HEK293T (cell line): Measurements from ENCODE around the gene DDIT4.

Experiments
- ARNT ChIP-seq: fragments of 450-650 bp; IDR thresholded peaks from 2 replicates; pipeline ENCODE4 v1.6.1; 2017; ENCODE audit warnings: mild to moderate bottlenecking
- FOXM1 ChIP-seq: fragments of 450-650 bp; IDR thresholded peaks from 2 replicates; pipeline ENCODE4 v1.6.1; 2017; ENCODE audit warnings: mild to moderate bottlenecking, borderline replicate concordance
- L3MBTL2 ChIP-seq: fragments of 450-650 bp; conservative IDR thresholded peaks from 2 replicates; pipeline ENCODE4 v1.6.1; 2016; ENCODE audit warnings: mild to moderate bottlenecking
- NFRKB ChIP-seq: fragments of 450-650 bp; IDR thresholded peaks from 2 replicates; pipeline ENCODE4 v1.6.1; 2016; ENCODE audit warnings: mild to moderate bottlenecking, moderate library complexity
- TARDBP ChIP-seq: fragments of 450-650 bp; IDR thresholded peaks from 2 replicates; pipeline ENCODE4 v1.6.1; 2016

GRCh38 chr10:72264536-72264935, 9.2 kb upstream of the DDIT4 start:
- TF ChIP-seq L3MBTL2 (no peak), NFRKB (no peak), FOXM1 (no peak), TARDBP (no peak), ARNT (no peak)
